SK-N-SH (cell line): ENCODE results near the gene PABPN1L. TPM values are rescaled to one million over a fixed set of nuclear protein-coding genes. Genes with fewer than 3 reads are reported as not detected.

Experiments used
- CTCF ChIA-PET: fragments of 300-600, 350-600 bp; formaldehyde crosslinking; extraction: SDS; loops from one replicate; lab custom pipeline; 2021; lab: Yijun Ruan, JAX
- POLR2A ChIA-PET: fragments of 350-600 bp; sonication (Branson Sonifier 250); formaldehyde crosslinking; extraction: SDS; loops from one replicate; lab custom pipeline; 2020; ENCODE audit warnings: antibody characterized with exemption, inconsistent platforms; lab: Yijun Ruan, JAX
- DNase-seq: peaks from one replicate; pipeline ENCODE4 v3.0.0; 2012
- H2AFZ ChIP-seq: fragments of 200-600 bp; sonication (generic); 2 replicates; pipeline ENCODE4 v1.8.1; 2016; ENCODE audit warnings: antibody characterized with exemption, mild to moderate bottlenecking, low read depth
- H3F3A ChIP-seq: fragments of 200-600 bp; sonication (generic); replicated peaks from 2 replicates; pipeline ENCODE3; 2016; ENCODE audit warnings: antibody characterized with exemption, mild to moderate bottlenecking; ENCODE audit not compliant: insufficient read depth
- H3K27ac ChIP-seq, 2 experiments: fragments of 200-500 bp in 1 of 2; fragments of 200-600 bp in 1 of 2; sonication (Bioruptor generic) in 1 of 2; sonication (generic), shearing (Covaris generic) in 1 of 2; 2 replicates each; pipeline versions ENCODE4 v1.5.1 to v1.6.1; 2014 to 2016; ENCODE audit warnings: low read depth in 2 of 2, inconsistent platforms in 1 of 2, low read length in 1 of 2, mild to moderate bottlenecking in 1 of 2, mixed read lengths in 1 of 2
- H3K27me3 ChIP-seq: fragments of 200-600 bp; sonication (generic), shearing (Covaris generic); 2 replicates; pipeline ENCODE4 v1.6.1; 2016; ENCODE audit warnings: mixed run types; ENCODE audit not compliant: insufficient read depth
- H3K36me3 ChIP-seq, 2 experiments: fragments of 200-500 bp in 1 of 2; fragments of 200-600 bp in 1 of 2; sonication (Bioruptor generic) in 1 of 2; sonication (generic) in 1 of 2; replicated peaks in 1 of 2; 2 replicates each; pipeline versions ENCODE3 to v1.5.1; 2014 to 2016; ENCODE audit warnings: low read length in 1 of 2, mild to moderate bottlenecking in 1 of 2; ENCODE audit not compliant: insufficient read depth in 2 of 2, control insufficient read depth in 1 of 2
- H3K4me1 ChIP-seq, 2 experiments: fragments of 200-500 bp in 1 of 2; fragments of 200-600 bp in 1 of 2; sonication (Bioruptor generic) in 1 of 2; sonication (generic), shearing (Covaris generic) in 1 of 2; 2 replicates each; pipeline versions ENCODE4 v1.5.1 to v1.6.1; 2014 to 2016; ENCODE audit warnings: low read depth in 1 of 2, low read length in 1 of 2, mixed run types in 1 of 2; ENCODE audit not compliant: insufficient read depth in 2 of 2, control insufficient read depth in 1 of 2
- H3K4me2 ChIP-seq: fragments of 200-600 bp; sonication (generic), shearing (Covaris generic); 2 replicates; pipeline ENCODE4 v1.6.1; 2017; ENCODE audit warnings: mixed run types
- H3K4me3 ChIP-seq, 2 experiments: fragments of 200-500 bp in 1 of 2; fragments of 200-600 bp in 1 of 2; sonication (Bioruptor generic) in 1 of 2; sonication (generic), shearing (Covaris generic) in 1 of 2; 2 replicates each; pipeline versions ENCODE4 v1.5.1 to v1.8.1; 2014 to 2016; ENCODE audit warnings: low read depth in 2 of 2, inconsistent platforms in 1 of 2, low read length in 1 of 2, mild to moderate bottlenecking in 1 of 2, mixed read lengths in 1 of 2, moderate library complexity in 1 of 2
- H3K79me2 ChIP-seq: fragments of 200-600 bp; sonication (generic); 2 replicates; pipeline ENCODE4 v1.8.1; 2017; ENCODE audit warnings: mild to moderate bottlenecking; ENCODE audit not compliant: insufficient read depth
- H3K9ac ChIP-seq: fragments of 200-600 bp; sonication (generic); 2 replicates; pipeline ENCODE4 v1.6.1; 2017; ENCODE audit warnings: mixed run types
- H3K9me2 ChIP-seq: fragments of 200-600 bp; sonication (generic); 2 replicates; pipeline ENCODE4 v1.6.1; 2017; ENCODE audit warnings: mixed run types
- H3K9me3 ChIP-seq: fragments of 200-600 bp; sonication (generic); 2 replicates; pipeline ENCODE4 v1.6.1; 2017; ENCODE audit warnings: mixed run types, mild to moderate bottlenecking, moderate library complexity
- H4K20me1 ChIP-seq: fragments of 200-600 bp; sonication (generic); 2 replicates; pipeline ENCODE4 v1.6.1; 2017; ENCODE audit warnings: mild to moderate bottlenecking, mixed run types; ENCODE audit not compliant: insufficient read depth
- CHD2 ChIP-seq: fragments of 150-350 bp; IDR thresholded peaks from 2 replicates; pipeline ENCODE4 v1.6.1; 2018; ENCODE audit warnings: low read length; ENCODE audit not compliant: partially characterized antibody
- EZH2phosphoT487 ChIP-seq: fragments of 200-600 bp; sonication (generic); IDR thresholded peaks from 2 replicates; pipeline ENCODE4 v1.6.1; 2017; ENCODE audit warnings: low read depth, mixed run types, mild to moderate bottlenecking, antibody characterized with exemption, moderate library complexity, borderline replicate concordance
- FOSL2 ChIP-seq: IDR thresholded peaks from 2 replicates; pipeline ENCODE4 v1.4.0; 2012; ENCODE audit warnings: low read depth, mild to moderate bottlenecking, moderate library complexity, borderline replicate concordance
- GABPA ChIP-seq: IDR thresholded peaks from 2 replicates; pipeline ENCODE4 v1.4.0; 2012; ENCODE audit warnings: low read depth, mild to moderate bottlenecking
- MXI1 ChIP-seq: IDR thresholded peaks from 2 replicates; pipeline ENCODE4 v1.6.1; 2012; ENCODE audit warnings: mild to moderate bottlenecking, low read depth, low read length, improper control_type of control experiment
- NRF1 ChIP-seq: IDR thresholded peaks from 2 replicates; pipeline ENCODE4 v1.6.1; 2012; ENCODE audit warnings: low read depth, mild to moderate bottlenecking, low read length
- SMC3 ChIP-seq: IDR thresholded peaks from 2 replicates; pipeline ENCODE4 v1.6.1; 2012; ENCODE audit warnings: low read depth, low read length, improper control_type of control experiment
- TCF12 ChIP-seq: IDR thresholded peaks from 2 replicates; pipeline ENCODE4 v1.4.0; 2012
- WGBS: methylation state at CpG from one replicate; pipeline ENCODE4 v1.1.6; 2017; ENCODE audit warnings: low lambda C conversion rate; 5-methylcytosine and 5-hydroxymethylcytosine counted together
- polyA plus RNA-seq, 3 experiments: library from polyadenylated mRNA; depleted of rRNA; stranded (reverse); fragments of >200 nt; gene quantifications; 2 replicates each; pipeline ENCODE4 v1.2.3, GENCODE V29; 2012
- TF ChIP-seq, protein P1 (sequence below): fragments of 200-600 bp; sonication (generic); IDR thresholded peaks from 2 replicates; pipeline ENCODE4 v1.6.1; 2017; ENCODE audit warnings: antibody characterized with exemption, mild to moderate bottlenecking, moderate library complexity
- TF ChIP-seq, protein P2 (sequence below): IDR thresholded peaks from 2 replicates; pipeline ENCODE4; 2012
- TF ChIP-seq, protein P3 (sequence below): IDR thresholded peaks from 2 replicates; pipeline ENCODE4 v1.6.1; 2012; ENCODE audit warnings: mild to moderate bottlenecking, low read depth, low read length, moderate library complexity

Gene PABPN1L
- polyA plus RNA-seq, 1 of the 3 experiments (the other 2 are of a cell fraction): not detected

DNA sequence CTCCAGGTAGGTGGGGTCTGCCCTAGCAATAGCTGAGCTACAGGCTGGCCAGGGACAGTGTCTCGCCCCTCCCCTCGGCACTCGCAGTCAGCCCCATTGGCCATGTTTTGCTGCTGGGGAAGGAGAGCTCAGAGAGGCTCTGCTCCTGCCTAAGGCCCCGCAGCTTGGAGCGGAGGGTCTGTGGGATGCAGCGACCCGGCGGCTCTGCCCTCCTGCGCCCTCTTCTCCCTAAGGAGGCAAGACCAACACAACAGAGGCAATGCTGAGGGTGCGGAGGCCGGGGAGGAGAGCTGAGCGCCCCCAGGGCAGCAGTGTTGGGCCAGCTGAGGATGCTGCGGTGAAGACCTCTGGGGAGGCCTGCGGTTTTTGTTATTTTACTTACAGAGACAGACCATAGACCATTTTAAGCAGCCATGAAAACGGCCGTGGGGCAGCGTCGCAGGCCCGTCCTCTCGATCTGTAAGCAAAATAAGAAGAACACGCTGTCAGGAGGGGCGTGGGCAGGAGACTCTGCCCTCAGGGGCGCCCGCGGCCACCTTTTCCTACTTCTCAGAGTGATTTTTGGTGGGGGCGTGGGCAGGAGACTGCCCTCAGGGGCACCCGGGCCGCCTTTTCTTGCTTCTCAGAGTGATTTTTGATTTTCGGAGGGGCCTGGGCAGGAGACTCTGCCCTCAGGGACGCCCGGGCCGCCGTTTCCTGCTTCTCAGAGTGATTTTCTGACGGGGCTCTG is 31.4 kb upstream of the PABPN1L start:
- H4K20me1 ChIP-seq: no peaks in the 10 kb centered on the region
- peaks cover 62% of the 10 kb centered on the region for H3K27me3 ChIP-seq
- H3K9me2 ChIP-seq: no peaks in the 10 kb centered on the region
- H2AFZ ChIP-seq: no peak overlapping the region
- H3K4me3 ChIP-seq: no peak overlapping the region
- no peaks in the 10 kb centered on the region for H3F3A ChIP-seq
- no peaks in the 10 kb centered on the region for H3K79me2 ChIP-seq
- no peaks in the 10 kb centered on the region for H3K9me3 ChIP-seq
- ChIA-PET CTCF (interaction anchor here (1.1 kb wide), 1 partner anchor 12 kb away, joined by 3 read pairs; no protein-coding TSS in a partner anchor), POLR2A (no interaction called here)
- no peak overlapping the region for H3K27ac ChIP-seq
- no peaks in the 10 kb centered on the region for H3K4me1 ChIP-seq
- H3K9ac ChIP-seq: no peak overlapping the region
- no peaks in the 10 kb centered on the region for H3K36me3 ChIP-seq
- TF ChIP-seq GABPA (no peak), SMC3 (no peak), NRF1 (no peak), MXI1 (no peak), FOSL2 (no peak), CHD2 (no peak), TCF12 (no peak), EZH2phosphoT487 (no peak)
- TF ChIP-seq, protein P1, sequence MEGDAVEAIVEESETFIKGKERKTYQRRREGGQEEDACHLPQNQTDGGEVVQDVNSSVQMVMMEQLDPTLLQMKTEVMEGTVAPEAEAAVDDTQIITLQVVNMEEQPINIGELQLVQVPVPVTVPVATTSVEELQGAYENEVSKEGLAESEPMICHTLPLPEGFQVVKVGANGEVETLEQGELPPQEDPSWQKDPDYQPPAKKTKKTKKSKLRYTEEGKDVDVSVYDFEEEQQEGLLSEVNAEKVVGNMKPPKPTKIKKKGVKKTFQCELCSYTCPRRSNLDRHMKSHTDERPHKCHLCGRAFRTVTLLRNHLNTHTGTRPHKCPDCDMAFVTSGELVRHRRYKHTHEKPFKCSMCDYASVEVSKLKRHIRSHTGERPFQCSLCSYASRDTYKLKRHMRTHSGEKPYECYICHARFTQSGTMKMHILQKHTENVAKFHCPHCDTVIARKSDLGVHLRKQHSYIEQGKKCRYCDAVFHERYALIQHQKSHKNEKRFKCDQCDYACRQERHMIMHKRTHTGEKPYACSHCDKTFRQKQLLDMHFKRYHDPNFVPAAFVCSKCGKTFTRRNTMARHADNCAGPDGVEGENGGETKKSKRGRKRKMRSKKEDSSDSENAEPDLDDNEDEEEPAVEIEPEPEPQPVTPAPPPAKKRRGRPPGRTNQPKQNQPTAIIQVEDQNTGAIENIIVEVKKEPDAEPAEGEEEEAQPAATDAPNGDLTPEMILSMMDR: no peak
- TF ChIP-seq, protein P2, sequence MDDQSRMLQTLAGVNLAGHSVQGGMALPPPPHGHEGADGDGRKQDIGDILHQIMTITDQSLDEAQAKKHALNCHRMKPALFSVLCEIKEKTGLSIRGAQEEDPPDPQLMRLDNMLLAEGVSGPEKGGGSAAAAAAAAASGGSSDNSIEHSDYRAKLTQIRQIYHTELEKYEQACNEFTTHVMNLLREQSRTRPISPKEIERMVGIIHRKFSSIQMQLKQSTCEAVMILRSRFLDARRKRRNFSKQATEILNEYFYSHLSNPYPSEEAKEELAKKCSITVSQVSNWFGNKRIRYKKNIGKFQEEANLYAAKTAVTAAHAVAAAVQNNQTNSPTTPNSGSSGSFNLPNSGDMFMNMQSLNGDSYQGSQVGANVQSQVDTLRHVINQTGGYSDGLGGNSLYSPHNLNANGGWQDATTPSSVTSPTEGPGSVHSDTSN: no peak
- TF ChIP-seq, protein P3, sequence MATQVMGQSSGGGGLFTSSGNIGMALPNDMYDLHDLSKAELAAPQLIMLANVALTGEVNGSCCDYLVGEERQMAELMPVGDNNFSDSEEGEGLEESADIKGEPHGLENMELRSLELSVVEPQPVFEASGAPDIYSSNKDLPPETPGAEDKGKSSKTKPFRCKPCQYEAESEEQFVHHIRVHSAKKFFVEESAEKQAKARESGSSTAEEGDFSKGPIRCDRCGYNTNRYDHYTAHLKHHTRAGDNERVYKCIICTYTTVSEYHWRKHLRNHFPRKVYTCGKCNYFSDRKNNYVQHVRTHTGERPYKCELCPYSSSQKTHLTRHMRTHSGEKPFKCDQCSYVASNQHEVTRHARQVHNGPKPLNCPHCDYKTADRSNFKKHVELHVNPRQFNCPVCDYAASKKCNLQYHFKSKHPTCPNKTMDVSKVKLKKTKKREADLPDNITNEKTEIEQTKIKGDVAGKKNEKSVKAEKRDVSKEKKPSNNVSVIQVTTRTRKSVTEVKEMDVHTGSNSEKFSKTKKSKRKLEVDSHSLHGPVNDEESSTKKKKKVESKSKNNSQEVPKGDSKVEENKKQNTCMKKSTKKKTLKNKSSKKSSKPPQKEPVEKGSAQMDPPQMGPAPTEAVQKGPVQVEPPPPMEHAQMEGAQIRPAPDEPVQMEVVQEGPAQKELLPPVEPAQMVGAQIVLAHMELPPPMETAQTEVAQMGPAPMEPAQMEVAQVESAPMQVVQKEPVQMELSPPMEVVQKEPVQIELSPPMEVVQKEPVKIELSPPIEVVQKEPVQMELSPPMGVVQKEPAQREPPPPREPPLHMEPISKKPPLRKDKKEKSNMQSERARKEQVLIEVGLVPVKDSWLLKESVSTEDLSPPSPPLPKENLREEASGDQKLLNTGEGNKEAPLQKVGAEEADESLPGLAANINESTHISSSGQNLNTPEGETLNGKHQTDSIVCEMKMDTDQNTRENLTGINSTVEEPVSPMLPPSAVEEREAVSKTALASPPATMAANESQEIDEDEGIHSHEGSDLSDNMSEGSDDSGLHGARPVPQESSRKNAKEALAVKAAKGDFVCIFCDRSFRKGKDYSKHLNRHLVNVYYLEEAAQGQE: no peak
- no peak for DNase-seq
- 28% methylated on average over 12 of the region's 34 CpGs for WGBS
- no peak overlapping the region for H3K4me2 ChIP-seq
